ENCODE data around the gene DAD1.

DNA sequence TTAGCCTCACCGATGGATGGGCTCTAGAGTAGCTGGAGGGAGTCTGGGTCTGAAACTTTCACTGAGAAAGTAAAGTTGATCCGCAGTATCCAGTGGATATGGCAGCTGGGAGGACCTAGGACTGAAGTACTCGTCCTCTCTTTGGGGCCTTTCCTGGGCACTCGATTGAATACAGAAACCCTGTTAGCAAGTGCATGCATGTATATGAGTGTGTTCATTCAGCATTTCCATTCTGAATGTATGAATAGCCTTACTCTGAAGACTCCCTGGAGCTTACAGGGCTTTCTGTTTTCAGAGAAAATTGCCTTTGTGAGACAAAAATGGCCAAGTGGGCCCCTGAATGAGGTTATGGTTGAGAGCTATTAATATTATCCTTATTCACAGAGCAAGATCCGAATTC lies 62.8 kb downstream of the DAD1 start:
- TF ChIP-seq, protein P1, sequence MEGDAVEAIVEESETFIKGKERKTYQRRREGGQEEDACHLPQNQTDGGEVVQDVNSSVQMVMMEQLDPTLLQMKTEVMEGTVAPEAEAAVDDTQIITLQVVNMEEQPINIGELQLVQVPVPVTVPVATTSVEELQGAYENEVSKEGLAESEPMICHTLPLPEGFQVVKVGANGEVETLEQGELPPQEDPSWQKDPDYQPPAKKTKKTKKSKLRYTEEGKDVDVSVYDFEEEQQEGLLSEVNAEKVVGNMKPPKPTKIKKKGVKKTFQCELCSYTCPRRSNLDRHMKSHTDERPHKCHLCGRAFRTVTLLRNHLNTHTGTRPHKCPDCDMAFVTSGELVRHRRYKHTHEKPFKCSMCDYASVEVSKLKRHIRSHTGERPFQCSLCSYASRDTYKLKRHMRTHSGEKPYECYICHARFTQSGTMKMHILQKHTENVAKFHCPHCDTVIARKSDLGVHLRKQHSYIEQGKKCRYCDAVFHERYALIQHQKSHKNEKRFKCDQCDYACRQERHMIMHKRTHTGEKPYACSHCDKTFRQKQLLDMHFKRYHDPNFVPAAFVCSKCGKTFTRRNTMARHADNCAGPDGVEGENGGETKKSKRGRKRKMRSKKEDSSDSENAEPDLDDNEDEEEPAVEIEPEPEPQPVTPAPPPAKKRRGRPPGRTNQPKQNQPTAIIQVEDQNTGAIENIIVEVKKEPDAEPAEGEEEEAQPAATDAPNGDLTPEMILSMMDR (IDR thresholded peaks at IDR 0.05): no peak
- TF ChIP-seq POLR2A (IDR thresholded peaks at IDR 0.05): no peak

Measured in adrenal gland (tissue), 5 donors.